Muscle layer of duodenum (tissue), 2 donors: Measurements from ENCODE around the gene TMEM80.
A peak's percentile ranks its signal among the peaks of the same experiment; 100 is the strongest.
"Not testable (repeated sequence)": the region's sequence is repeated elsewhere in the genome, so short reads cannot be mapped to it uniquely, and the experiment has no call there.

Experiments
- H3K27ac ChIP-seq: one replicate; pipeline ENCODE4 v1.7.0; 2013; ENCODE audit warnings: mild to moderate bottlenecking, low read length
- H3K27me3 ChIP-seq: one replicate; pipeline ENCODE4 v1.7.0; 2013; ENCODE audit warnings: low read depth, mild to moderate bottlenecking, control low read depth, low read length
- H3K36me3 ChIP-seq, 2 donors: one replicate each; pipeline ENCODE4 v1.7.0; 2013; ENCODE audit warnings: low read length in 2 of 2, control low read depth in 1 of 2, mild to moderate bottlenecking in 1 of 2; ENCODE audit not compliant: insufficient read depth in 2 of 2, control insufficient read depth in 1 of 2
- H3K4me1 ChIP-seq, 2 donors: one replicate each; pipeline ENCODE4 v1.7.0; 2013; ENCODE audit warnings: low read length in 2 of 2, mild to moderate bottlenecking in 2 of 2, control low read depth in 1 of 2, moderate library complexity in 1 of 2; ENCODE audit not compliant: insufficient read depth in 2 of 2, control insufficient read depth in 1 of 2
- H3K4me3 ChIP-seq, 2 donors: one replicate each; pipeline ENCODE4 v1.7.0; 2013; ENCODE audit warnings: low read length in 2 of 2, low read depth in 1 of 2, mild to moderate bottlenecking in 1 of 2
- H3K9me3 ChIP-seq, 2 donors: one replicate each; pipeline ENCODE4 v1.7.0; 2013; ENCODE audit warnings: low read length in 2 of 2, control low read depth in 1 of 2, mild to moderate bottlenecking in 1 of 2; ENCODE audit not compliant: control insufficient read depth in 1 of 2
- donor health status: healthy.

TMEM80 gene

GRCh38 chr11:680476-680875 is 15.1 kb upstream of the TMEM80 start:
- Histone ChIP-seq H3K4me1 (no peaks in the 10 kb centered on the region), H3K4me3 (no peak overlapping the region), H3K27ac (no peak overlapping the region), H3K9me3 (no peaks in the 10 kb centered on the region), H3K27me3 (no peaks in the 10 kb centered on the region), H3K36me3 (peaks cover 21 to 51% of the 10 kb centered on the region in 2 donors)

DNA sequence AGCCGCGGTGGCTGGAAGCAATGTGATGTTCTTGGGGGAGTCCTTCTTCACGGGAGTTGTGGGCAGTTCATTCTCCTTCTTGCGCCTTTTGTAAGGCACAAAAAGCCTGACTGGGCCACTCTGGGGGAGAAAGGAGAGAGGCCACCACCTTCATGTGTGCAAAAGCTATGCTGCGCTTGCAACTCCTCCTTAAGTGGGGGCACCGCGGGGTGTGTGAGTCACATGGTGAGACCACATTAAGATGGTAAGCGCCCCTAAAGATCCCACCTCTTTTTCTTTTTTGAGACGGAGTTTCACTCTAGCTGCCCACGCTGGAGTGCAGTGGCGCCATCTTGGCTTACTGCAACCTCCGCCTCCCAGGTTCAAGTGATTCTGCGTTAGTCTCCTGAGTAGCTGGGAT is 14.6 kb upstream of the TMEM80 start:
- Histone ChIP-seq H3K4me1 (no peaks in the 10 kb centered on the region), H3K36me3 (peaks cover 21 to 52% of the 10 kb centered on the region in 2 donors), H3K27me3 (no peaks in the 10 kb centered on the region), H3K4me3 (no peak overlapping the region), H3K27ac (no peak overlapping the region), H3K9me3 (no peaks in the 10 kb centered on the region)

DNA sequence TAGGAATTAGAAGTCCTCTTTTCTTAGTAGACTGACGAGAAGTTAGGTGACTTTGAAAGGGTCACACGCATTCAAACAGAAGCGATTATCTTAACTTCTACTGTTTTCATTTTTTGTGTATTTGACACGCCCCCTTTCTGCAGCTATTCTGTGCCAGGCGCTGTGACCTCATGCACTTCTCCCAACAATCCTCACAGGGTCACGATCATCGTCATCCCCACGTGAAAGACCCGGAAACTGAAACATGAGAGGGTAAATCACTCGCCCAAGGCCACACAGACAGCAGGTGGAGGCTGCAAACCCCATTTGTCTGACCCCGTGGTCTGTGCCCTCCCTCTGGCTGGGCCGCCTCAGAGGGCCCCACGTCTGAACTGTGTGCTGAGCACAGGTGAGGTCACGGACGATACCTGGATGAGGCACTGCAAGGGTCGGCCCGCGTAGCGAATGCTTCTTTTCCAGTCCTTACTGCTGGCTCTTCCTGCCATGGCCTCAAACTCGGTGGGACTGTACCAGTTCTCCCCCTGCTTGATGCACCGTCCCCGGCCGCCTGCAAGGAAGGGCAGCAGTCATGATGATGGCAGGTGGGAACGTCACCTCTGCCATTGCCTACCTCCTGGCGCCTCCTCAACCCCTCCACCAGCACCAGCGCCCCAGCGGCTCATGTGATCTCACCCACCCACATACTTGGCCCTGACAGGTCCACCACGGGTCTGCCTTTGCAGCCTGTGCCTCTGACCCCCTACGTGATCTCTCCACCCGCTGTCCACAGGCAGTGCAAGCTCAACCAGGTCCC is 9.0 kb upstream of the TMEM80 start:
- no peak overlapping the region for H3K27ac ChIP-seq
- no peak overlapping the region for H3K4me3 ChIP-seq
- peaks cover 36 to 71% of the 10 kb centered on the region in 2 donors for H3K36me3 ChIP-seq
- H3K27me3 ChIP-seq, result no peaks in the 10 kb centered on the region
- no peaks in the 10 kb centered on the region for H3K9me3 ChIP-seq
- H3K4me1 ChIP-seq, result no peaks in the 10 kb centered on the region

- Histone ChIP-seq H3K36me3 (peaks cover 30 to 60% of the 10 kb centered on the region in 2 donors), H3K4me1 (no peaks in the 10 kb centered on the region), H3K27me3 (no peaks in the 10 kb centered on the region), H3K27ac (no peak overlapping the region), H3K9me3 (no peaks in the 10 kb centered on the region), H3K4me3 (no peak overlapping the region)
Measured at GRCh38 chr11:687751-688150, 7.9 kb upstream of the TMEM80 start.

DNA sequence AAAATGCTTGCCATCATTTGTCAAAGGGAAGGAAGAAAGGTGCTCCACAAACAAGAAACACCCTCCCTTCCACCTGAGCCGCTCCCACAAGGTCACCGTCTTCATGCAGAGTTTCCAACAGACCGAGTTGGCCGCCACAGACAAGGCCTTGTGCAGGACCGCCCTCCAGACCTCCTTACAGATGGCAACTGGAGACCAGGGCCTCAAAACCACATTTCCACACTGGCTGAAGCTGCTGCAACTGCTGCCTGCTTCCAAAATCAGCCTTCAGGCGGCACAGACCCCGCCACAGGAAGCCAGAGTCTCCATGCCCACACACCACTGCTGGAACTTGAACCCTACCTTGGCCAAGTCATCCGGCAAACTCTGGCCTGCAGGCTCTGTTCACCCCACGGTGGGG is 6.9 kb upstream of the TMEM80 start:
- Histone ChIP-seq H3K36me3 (peaks cover 25 to 51% of the 10 kb centered on the region in 2 donors), H3K27ac (no peak overlapping the region), H3K4me1 (peaks cover 0 to 7% of the 10 kb centered on the region in 2 donors), H3K9me3 (no peaks in the 10 kb centered on the region), H3K4me3 (no peak overlapping the region), H3K27me3 (no peaks in the 10 kb centered on the region)

- H3K9me3 ChIP-seq, result no peaks in the 10 kb centered on the region
- peaks cover 19 to 42% of the 10 kb centered on the region in 2 donors for H3K36me3 ChIP-seq
- H3K4me3 ChIP-seq, result no peak overlapping the region
- H3K27ac ChIP-seq, result no peak overlapping the region
- peaks cover 0 to 13% of the 10 kb centered on the region in 2 donors for H3K4me1 ChIP-seq
- no peaks in the 10 kb centered on the region for H3K27me3 ChIP-seq
Measured at GRCh38 chr11:689625-690024, 6.0 kb upstream of the TMEM80 start.

GRCh38 chr11:690244-690643 is 5.4 kb upstream of the TMEM80 start:
- H3K27ac ChIP-seq, H3K27me3 ChIP-seq, H3K4me3 ChIP-seq, H3K9me3 ChIP-seq: not testable (repeated sequence)
- H3K4me1 ChIP-seq, result peaks cover 0 to 13% of the 10 kb centered on the region in 2 donors
- H3K36me3 ChIP-seq, result peaks cover 19 to 41% of the 10 kb centered on the region in 2 donors

DNA sequence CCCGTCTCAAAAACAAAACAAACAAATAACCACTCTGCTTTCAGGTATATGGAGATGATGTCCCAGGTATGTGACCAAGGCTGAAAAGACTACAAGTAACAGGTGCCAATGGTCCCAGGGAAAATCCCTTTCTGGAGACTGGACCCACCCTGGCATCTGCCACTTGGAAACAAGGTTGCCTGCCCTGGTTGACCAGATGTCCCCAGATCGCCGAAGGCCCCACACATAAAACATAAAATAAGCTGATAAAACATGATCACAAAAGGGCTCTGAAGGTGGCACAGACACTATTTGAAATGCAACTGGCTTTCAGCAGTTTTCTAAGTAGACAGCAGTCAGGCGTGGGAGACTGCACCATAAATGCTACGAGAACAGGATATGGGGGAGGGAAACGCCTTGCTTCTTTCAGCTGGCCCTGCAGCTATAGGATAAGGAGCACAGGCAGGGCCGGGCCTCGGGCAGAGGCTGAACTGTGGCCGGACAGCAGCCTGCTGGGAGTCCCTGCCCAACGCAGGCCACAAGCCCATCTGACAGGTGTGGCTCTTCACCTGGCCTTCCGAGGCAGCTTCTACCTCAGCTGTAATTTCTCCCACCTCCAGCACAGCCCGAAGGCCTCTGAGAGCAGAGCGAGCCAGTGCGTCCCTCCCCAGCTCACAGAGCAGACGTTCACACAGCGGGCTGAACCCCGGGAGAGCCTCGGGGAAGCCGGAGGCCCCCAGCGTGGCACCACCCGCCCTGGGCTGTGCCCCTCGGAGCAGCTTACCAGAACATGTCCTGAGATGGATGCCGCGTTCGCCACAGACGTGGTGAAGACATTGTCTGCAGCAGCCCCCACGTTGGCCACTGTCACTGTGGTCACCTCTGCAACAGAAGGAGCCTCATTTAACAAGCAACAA is 4.6 kb upstream of the TMEM80 start:
- peaks cover 19 to 42% of the 10 kb centered on the region in 2 donors for H3K36me3 ChIP-seq
- H3K4me3 ChIP-seq, result no peak overlapping the region
- H3K4me1 ChIP-seq, result peaks cover 0 to 13% of the 10 kb centered on the region in 2 donors
- H3K9me3 ChIP-seq, result no peaks in the 10 kb centered on the region
- H3K27ac ChIP-seq, result no peak overlapping the region
- no peaks in the 10 kb centered on the region for H3K27me3 ChIP-seq

- H3K4me3 ChIP-seq, result no peak overlapping the region
- H3K9me3 ChIP-seq, result no peaks in the 10 kb centered on the region
- peaks cover 13 to 34% of the 10 kb centered on the region in 2 donors for H3K36me3 ChIP-seq
- peaks cover 0 to 21% of the 10 kb centered on the region in 2 donors for H3K4me1 ChIP-seq
- no peaks in the 10 kb centered on the region for H3K27me3 ChIP-seq
- no peak overlapping the region for H3K27ac ChIP-seq
Measured at GRCh38 chr11:691710-692590, 3.7 kb upstream of the TMEM80 start.

- Histone ChIP-seq H3K27ac (no peak overlapping the region), H3K4me3 (peak overlapping the region in 1 of 2 donors; percentile 38), H3K36me3 (peaks cover 10 to 24% of the 10 kb centered on the region in 2 donors), H3K4me1 (peaks cover 0 to 29% of the 10 kb centered on the region in 2 donors), H3K9me3 (no peaks in the 10 kb centered on the region), H3K27me3 (no peaks in the 10 kb centered on the region)
Measured at GRCh38 chr11:692824-693414, 2.7 kb upstream of the TMEM80 start.
